Measurements from ENCODE around the gene RETREG2.

RETREG2 gene

GRCh38 chr2:219210886-219211362 lies 32.8 kb downstream of the RETREG2 start:
- TF ChIP-seq CTCF (IDR thresholded peaks at IDR 0.05; ENCODE audit: borderline replicate concordance, insufficient read depth, low read depth, low read length), result no peak

GRCh38 chr2:219213026-219213415 lies 34.9 kb downstream of the RETREG2 start:
- no peak overlapping the region for H3K4me3 ChIP-seq (ENCODE audit: low read depth, low read length)
- no peak for TF ChIP-seq CTCF (IDR thresholded peaks at IDR 0.05; ENCODE audit: borderline replicate concordance, insufficient read depth, low read depth, low read length)

More at GRCh38 chr2:219210886-219211362, 32.8 kb downstream of the RETREG2 start:
- no peak overlapping the region for H3K4me3 ChIP-seq (ENCODE audit: low read depth, low read length)

- H3K4me3 ChIP-seq (ENCODE audit: low read depth, low read length), result no peak overlapping the region
- TF ChIP-seq CTCF (IDR thresholded peaks at IDR 0.05; ENCODE audit: borderline replicate concordance, insufficient read depth, low read depth, low read length), result no peak
These were observed 35.5 kb downstream of the RETREG2 start for GRCh38 chr2:219213486-219214071.

GRCh38 chr2:219214141-219214540 lies 36.1 kb downstream of the RETREG2 start:
- TF ChIP-seq CTCF (IDR thresholded peaks at IDR 0.05; ENCODE audit: borderline replicate concordance, insufficient read depth, low read depth, low read length), result no peak
- H3K4me3 ChIP-seq (ENCODE audit: low read depth, low read length), result no peak overlapping the region

GRCh38 chr2:219214786-219215185 lies 36.7 kb downstream of the RETREG2 start:
- H3K4me3 ChIP-seq (ENCODE audit: low read depth, low read length), result no peak overlapping the region
- TF ChIP-seq CTCF (IDR thresholded peaks at IDR 0.05; ENCODE audit: borderline replicate concordance, insufficient read depth, low read depth, low read length), result no peak

GRCh38 chr2:219215871-219216534 lies 37.9 kb downstream of the RETREG2 start:
- H3K4me3 ChIP-seq (ENCODE audit: low read depth, low read length), result no peak overlapping the region

More at GRCh38 chr2:219215871-219216534, 37.9 kb downstream of the RETREG2 start:
- TF ChIP-seq CTCF (IDR thresholded peaks at IDR 0.05; ENCODE audit: borderline replicate concordance, insufficient read depth, low read depth, low read length), result no peak

Measured in GM12875 (cell line).